ENCODE measurements around the gene FLT4. TPM values are rescaled to one million over a fixed set of nuclear protein-coding genes. Genes with fewer than 3 reads are reported as not detected.

FLT4 gene
- total RNA-seq, 1 experiment from 2014 or later, result 0.44 TPM

DNA sequence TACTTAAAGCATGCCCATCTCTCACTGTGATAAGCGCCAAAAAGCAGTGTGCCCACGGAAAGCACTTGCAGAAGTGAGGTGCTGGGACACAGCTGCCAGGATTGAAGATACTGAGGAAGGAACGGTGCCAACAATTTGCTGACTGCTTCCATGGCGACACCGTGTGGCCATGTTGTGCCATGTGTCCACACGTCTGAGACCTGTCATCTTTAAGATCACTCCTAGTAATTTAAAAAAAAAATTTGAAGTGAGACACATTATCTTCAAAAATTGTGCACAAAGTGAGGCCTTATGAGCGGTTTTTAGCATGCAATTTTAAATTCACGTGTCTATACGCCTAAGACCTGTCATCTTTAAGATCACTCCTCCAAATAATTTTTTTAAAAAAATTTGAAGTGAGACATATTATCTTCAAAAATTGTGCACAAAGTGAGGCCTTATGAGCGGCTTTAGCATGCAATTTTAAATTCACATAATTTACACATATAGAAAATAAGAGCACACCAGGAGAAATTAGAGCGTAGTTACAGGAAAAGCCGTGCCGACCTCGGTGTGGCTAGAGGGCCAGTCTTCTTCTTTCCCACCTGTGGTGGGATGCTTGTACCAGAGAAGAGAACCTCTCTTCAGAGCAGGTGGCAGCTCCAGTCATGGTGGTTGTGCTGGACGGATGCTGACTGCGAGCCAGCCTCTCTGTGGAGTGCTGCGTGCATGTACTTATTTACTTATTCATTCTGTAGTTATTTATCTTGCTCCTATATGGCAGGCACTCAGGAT, 21.4 kb upstream of the FLT4 start:
- H3K4me1 ChIP-seq (ENCODE audit: control insufficient read depth, insufficient read depth, low read length), result peaks cover 5% of the 10 kb centered on the region
- DNase-seq (ENCODE audit: low read depth, low spot score) (peak; percentile 36), ATAC-seq (peak; percentile 73)
- no peaks in the 10 kb centered on the region; the same call in 1 of the 2 replicates for H3K27me3 ChIP-seq (ENCODE audit: control insufficient read depth, insufficient read depth, low read length)
- no TSS peak for BruUV-seq (replicated peaks)
- no peak overlapping the region for H3K27ac ChIP-seq (ENCODE audit: low read length)
- H3K9me3 ChIP-seq (ENCODE audit: control insufficient read depth, insufficient read depth, low read depth, low read length), result no peaks in the 10 kb centered on the region
- H3K4me3 ChIP-seq (ENCODE audit: low read depth in 2 of 2, low read length in 2 of 2), result no peak overlapping the region
- ChIA-PET CTCF (interaction anchor here (0.6 to 2.3 kb wide), 3 partner anchors 48 to 159 kb away, joined by 4 to 9 read pairs (median 8); no protein-coding TSS in a partner anchor), POLR2A (no interaction called here)
- intact Hi-C loops (cut with micrococcal nuclease; ENCODE audit: unreplicated experiment), result loop anchor here (5.0 kb wide), 1 partner anchor 58 kb away; no protein-coding TSS in a partner anchor
- in situ Hi-C loops (cut with HindIII; ENCODE audit: low pct_unique_long_range_greater_than_20kb, low sequenced_read_pairs), result no loop called here
- no peaks in the 10 kb centered on the region for H3K36me3 ChIP-seq (ENCODE audit: control insufficient read depth, insufficient read depth, low read length)
- TF ChIP-seq, protein P1, sequence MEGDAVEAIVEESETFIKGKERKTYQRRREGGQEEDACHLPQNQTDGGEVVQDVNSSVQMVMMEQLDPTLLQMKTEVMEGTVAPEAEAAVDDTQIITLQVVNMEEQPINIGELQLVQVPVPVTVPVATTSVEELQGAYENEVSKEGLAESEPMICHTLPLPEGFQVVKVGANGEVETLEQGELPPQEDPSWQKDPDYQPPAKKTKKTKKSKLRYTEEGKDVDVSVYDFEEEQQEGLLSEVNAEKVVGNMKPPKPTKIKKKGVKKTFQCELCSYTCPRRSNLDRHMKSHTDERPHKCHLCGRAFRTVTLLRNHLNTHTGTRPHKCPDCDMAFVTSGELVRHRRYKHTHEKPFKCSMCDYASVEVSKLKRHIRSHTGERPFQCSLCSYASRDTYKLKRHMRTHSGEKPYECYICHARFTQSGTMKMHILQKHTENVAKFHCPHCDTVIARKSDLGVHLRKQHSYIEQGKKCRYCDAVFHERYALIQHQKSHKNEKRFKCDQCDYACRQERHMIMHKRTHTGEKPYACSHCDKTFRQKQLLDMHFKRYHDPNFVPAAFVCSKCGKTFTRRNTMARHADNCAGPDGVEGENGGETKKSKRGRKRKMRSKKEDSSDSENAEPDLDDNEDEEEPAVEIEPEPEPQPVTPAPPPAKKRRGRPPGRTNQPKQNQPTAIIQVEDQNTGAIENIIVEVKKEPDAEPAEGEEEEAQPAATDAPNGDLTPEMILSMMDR (IDR thresholded peaks at IDR 0.05), result peak; percentile 91
- no peak for TF ChIP-seq TCF7L2 (IDR thresholded peaks at IDR 0.05; ENCODE audit: low read depth, low read length)
- TF ChIP-seq POLR2AphosphoS5 (IDR thresholded peaks at IDR 0.05; ENCODE audit: low read depth, low read length), result no peak

DNA sequence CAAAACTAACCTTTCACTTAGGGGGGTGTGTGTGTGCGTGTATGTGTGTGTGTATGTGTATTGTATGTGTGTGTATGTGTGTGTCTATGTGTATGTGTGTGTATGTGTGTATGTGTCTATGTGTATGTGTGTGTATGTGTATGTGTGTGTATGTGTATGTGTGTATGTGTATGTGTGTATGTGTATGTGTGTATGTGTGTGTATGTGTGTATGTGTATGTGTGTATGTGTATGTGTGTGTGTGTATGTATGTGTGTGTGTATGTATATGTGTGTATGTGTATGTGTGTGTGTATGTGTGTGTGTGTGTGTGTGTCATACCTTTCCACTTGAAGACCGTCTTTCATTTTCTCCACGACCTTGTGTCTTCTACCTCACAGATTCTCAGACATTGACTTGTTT, 20.8 kb upstream of the FLT4 start:
- intact Hi-C loops (cut with micrococcal nuclease; ENCODE audit: unreplicated experiment) (loop anchor here (5.0 kb wide), 1 partner anchor 58 kb away; no protein-coding TSS in a partner anchor), in situ Hi-C loops (cut with HindIII; ENCODE audit: low pct_unique_long_range_greater_than_20kb, low sequenced_read_pairs) (no loop called here)
- ChIA-PET CTCF (interaction anchor here (0.6 to 2.3 kb wide), 3 partner anchors 49 to 159 kb away, joined by 4 to 9 read pairs (median 8); no protein-coding TSS in a partner anchor), POLR2A (no interaction called here)
- ATAC-seq (peak; percentile 22; the same call in 1 of the 2 replicates), DNase-seq (ENCODE audit: low read depth, low spot score) (no peak)
- no TSS peak for BruUV-seq (replicated peaks)
- Histone ChIP-seq H3K27ac (ENCODE audit: low read length) (no peak overlapping the region), H3K27me3 (ENCODE audit: control insufficient read depth, insufficient read depth, low read length) (no peaks in the 10 kb centered on the region; the same call in 1 of the 2 replicates), H3K36me3 (ENCODE audit: control insufficient read depth, insufficient read depth, low read length) (no peaks in the 10 kb centered on the region), H3K4me1 (ENCODE audit: control insufficient read depth, insufficient read depth, low read length) (peaks cover 5% of the 10 kb centered on the region), H3K4me3 (ENCODE audit: low read depth in 2 of 2, low read length in 2 of 2) (no peak overlapping the region), H3K9me3 (ENCODE audit: control insufficient read depth, insufficient read depth, low read depth, low read length) (no peaks in the 10 kb centered on the region)
- TF ChIP-seq TCF7L2 (IDR thresholded peaks at IDR 0.05; ENCODE audit: low read depth, low read length) (no peak), POLR2AphosphoS5 (IDR thresholded peaks at IDR 0.05; ENCODE audit: low read depth, low read length) (no peak)
- TF ChIP-seq, protein P2, sequence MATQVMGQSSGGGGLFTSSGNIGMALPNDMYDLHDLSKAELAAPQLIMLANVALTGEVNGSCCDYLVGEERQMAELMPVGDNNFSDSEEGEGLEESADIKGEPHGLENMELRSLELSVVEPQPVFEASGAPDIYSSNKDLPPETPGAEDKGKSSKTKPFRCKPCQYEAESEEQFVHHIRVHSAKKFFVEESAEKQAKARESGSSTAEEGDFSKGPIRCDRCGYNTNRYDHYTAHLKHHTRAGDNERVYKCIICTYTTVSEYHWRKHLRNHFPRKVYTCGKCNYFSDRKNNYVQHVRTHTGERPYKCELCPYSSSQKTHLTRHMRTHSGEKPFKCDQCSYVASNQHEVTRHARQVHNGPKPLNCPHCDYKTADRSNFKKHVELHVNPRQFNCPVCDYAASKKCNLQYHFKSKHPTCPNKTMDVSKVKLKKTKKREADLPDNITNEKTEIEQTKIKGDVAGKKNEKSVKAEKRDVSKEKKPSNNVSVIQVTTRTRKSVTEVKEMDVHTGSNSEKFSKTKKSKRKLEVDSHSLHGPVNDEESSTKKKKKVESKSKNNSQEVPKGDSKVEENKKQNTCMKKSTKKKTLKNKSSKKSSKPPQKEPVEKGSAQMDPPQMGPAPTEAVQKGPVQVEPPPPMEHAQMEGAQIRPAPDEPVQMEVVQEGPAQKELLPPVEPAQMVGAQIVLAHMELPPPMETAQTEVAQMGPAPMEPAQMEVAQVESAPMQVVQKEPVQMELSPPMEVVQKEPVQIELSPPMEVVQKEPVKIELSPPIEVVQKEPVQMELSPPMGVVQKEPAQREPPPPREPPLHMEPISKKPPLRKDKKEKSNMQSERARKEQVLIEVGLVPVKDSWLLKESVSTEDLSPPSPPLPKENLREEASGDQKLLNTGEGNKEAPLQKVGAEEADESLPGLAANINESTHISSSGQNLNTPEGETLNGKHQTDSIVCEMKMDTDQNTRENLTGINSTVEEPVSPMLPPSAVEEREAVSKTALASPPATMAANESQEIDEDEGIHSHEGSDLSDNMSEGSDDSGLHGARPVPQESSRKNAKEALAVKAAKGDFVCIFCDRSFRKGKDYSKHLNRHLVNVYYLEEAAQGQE (IDR thresholded peaks at IDR 0.05; ENCODE audit: insufficient read depth in 1 of 2, low read depth in 2 of 2, low read length in 1 of 2), result no peak

DNA sequence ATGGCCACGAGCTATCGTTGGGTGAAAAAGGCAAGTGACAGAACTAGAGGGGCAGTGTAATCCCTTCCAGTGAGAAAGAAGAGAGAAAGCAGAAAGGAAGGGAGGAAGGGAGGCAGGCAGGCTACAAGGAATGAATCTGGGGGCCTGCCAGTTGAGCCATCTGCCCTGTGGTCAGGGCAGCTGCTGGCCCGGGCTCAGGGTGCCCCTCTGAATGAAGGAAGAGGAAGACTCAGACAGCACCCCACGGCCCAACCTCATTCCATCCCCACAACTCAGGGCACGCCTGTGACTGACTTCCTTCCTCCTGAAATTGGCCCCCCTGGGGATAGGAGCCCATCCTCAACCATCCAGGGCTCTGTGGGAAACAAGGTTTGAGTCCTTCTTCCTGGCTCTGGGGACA, 20.3 kb upstream of the FLT4 start:
- Histone ChIP-seq H3K9me3 (ENCODE audit: control insufficient read depth, insufficient read depth, low read depth, low read length) (no peaks in the 10 kb centered on the region), H3K27me3 (ENCODE audit: control insufficient read depth, insufficient read depth, low read length) (no peaks in the 10 kb centered on the region), H3K4me3 (ENCODE audit: low read depth in 2 of 2, low read length in 2 of 2) (no peak overlapping the region), H3K27ac (ENCODE audit: low read length) (no peak overlapping the region), H3K4me1 (ENCODE audit: control insufficient read depth, insufficient read depth, low read length) (peaks cover 5% of the 10 kb centered on the region), H3K36me3 (ENCODE audit: control insufficient read depth, insufficient read depth, low read length) (no peaks in the 10 kb centered on the region)
- ChIA-PET CTCF (interaction anchor here (2.3 kb wide), 1 partner anchor 58 kb away, joined by 9 read pairs; no protein-coding TSS in a partner anchor), POLR2A (no interaction called here)
- BruUV-seq (replicated peaks), result no TSS peak
- in situ Hi-C loops (cut with HindIII; ENCODE audit: low pct_unique_long_range_greater_than_20kb, low sequenced_read_pairs), result no loop called here
- intact Hi-C loops (cut with micrococcal nuclease; ENCODE audit: unreplicated experiment), result loop anchor here (5.0 kb wide), 1 partner anchor 57 kb away; no protein-coding TSS in a partner anchor
- DNase-seq (ENCODE audit: low read depth, low spot score) (no peak), ATAC-seq (no peak; the same call in 1 of the 2 replicates)
- TF ChIP-seq SIN3A (IDR thresholded peaks at IDR 0.05; ENCODE audit: borderline replicate concordance, insufficient read depth, low read depth, low read length), result no peak
- TF ChIP-seq POLR2AphosphoS5 (IDR thresholded peaks at IDR 0.05; ENCODE audit: low read depth, low read length), result no peak
- TF ChIP-seq, protein P2 (IDR thresholded peaks at IDR 0.05; ENCODE audit: insufficient read depth in 1 of 2, low read depth in 2 of 2, low read length in 1 of 2), result no peak
- TF ChIP-seq TCF7L2 (IDR thresholded peaks at IDR 0.05; ENCODE audit: low read depth, low read length), result no peak
- TF ChIP-seq, protein P1 (IDR thresholded peaks at IDR 0.05), result no peak
